ENCODE measurements around the gene TLDC2. TPM values are rescaled to one million over a fixed set of nuclear protein-coding genes. Genes with fewer than 3 reads are reported as not detected.

TLDC2 gene
- polyA plus RNA-seq, 1 donor, result 1.0 TPM

Other genes starting within 250 kb of the TLDC2 start
- 0.13 TPM for gene SLA2, start 229.9 kb upstream of the TLDC2 start, polyA plus RNA-seq (ENCODE audit: insufficient read length)
- 15.8 TPM for gene NDRG3, start 130.0 kb upstream of the TLDC2 start, polyA plus RNA-seq (ENCODE audit: insufficient read length)
- gene DSN1, start 102.4 kb upstream of the TLDC2 start, polyA plus RNA-seq (ENCODE audit: insufficient read length), result 7.2 TPM
- gene SAMHD1, start 75.6 kb downstream of the TLDC2 start, polyA plus RNA-seq (ENCODE audit: insufficient read length), result 22.2 TPM
- gene RBL1, start 219.9 kb downstream of the TLDC2 start, polyA plus RNA-seq (ENCODE audit: insufficient read length), result 6.8 TPM